HUES64 (cell line): ENCODE results near the gene ELP2.

Experiments
- H3K27ac ChIP-seq: 2 replicates; pipeline ENCODE4 v1.7.0; 2013; ENCODE audit warnings: low read depth, low read length, inconsistent platforms
- H3K27me3 ChIP-seq: 2 replicates; pipeline ENCODE4 v1.6.1; 2013; ENCODE audit warnings: mild to moderate bottlenecking, low read length; ENCODE audit not compliant: insufficient read depth
- H3K36me3 ChIP-seq: 2 replicates; pipeline ENCODE4 v1.6.1; 2013; ENCODE audit warnings: mild to moderate bottlenecking, low read length; ENCODE audit not compliant: insufficient read depth
- H3K4me1 ChIP-seq: 2 replicates; pipeline ENCODE4 v1.6.1; 2013; ENCODE audit warnings: mild to moderate bottlenecking, low read length, moderate library complexity; ENCODE audit not compliant: insufficient read depth
- H3K4me3 ChIP-seq: 2 replicates; pipeline ENCODE4 v1.5.1; 2013; ENCODE audit warnings: mild to moderate bottlenecking, low read length, moderate library complexity
- H3K9ac ChIP-seq: 2 replicates; pipeline ENCODE4 v1.6.1; 2013; ENCODE audit warnings: mild to moderate bottlenecking, low read depth, low read length
- H3K9me3 ChIP-seq: 2 replicates; pipeline ENCODE4 v1.6.1; 2013; ENCODE audit warnings: low read depth, low read length; ENCODE audit not compliant: insufficient read depth
- WGBS: fragments of 150-250, 120-280 bp; methylation state at CpG from one replicate; pipeline ENCODE4 v1.1.7; 2013; ENCODE audit warnings: missing lambda C conversion rate; 5-methylcytosine and 5-hydroxymethylcytosine counted together

Gene ELP2

DNA sequence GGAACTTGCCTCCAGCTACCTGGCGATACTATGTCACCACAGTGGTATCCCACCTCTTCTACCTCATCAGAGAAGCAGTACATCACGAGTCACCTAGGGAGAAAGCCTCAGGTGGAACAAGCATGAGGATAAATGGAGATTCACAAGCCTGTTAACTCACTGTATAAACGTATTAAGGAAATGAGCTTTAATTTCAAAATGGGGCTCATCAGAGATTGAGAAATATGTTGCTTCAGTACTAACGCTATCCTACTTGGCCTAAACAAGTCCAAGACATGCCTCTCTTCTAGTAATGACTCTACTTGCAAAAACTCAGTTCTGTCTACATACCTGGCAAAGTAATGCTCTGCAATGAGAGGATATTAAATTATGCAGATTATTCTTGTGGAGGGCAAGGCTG lies 4.9 kb upstream of the ELP2 start:
- no peaks in the 10 kb centered on the region for H3K4me1 ChIP-seq
- H3K27me3 ChIP-seq: no peaks in the 10 kb centered on the region
- no peak overlapping the region for H3K4me3 ChIP-seq
- peaks cover 69% of the 10 kb centered on the region for H3K36me3 ChIP-seq
- 97% methylated on average over 4 of the region's 4 CpGs for WGBS
- no peaks in the 10 kb centered on the region for H3K9me3 ChIP-seq
- no peak overlapping the region for H3K9ac ChIP-seq
- H3K27ac ChIP-seq: no peak overlapping the region

GRCh38 chr18:36126668-36127067 lies 3.0 kb upstream of the ELP2 start:
- H3K4me3 ChIP-seq: no peak overlapping the region
- H3K9ac ChIP-seq: no peak overlapping the region
- H3K9me3 ChIP-seq: no peaks in the 10 kb centered on the region
- WGBS: 94% methylated on average over 7 of the region's 8 CpGs
- peaks cover 50% of the 10 kb centered on the region for H3K36me3 ChIP-seq
- 0 out of 2 replicates have a peak, but pooled peaks cover 8% of the 10 kb centered on the region for H3K4me1 ChIP-seq
- H3K27ac ChIP-seq: no peak overlapping the region
- no peaks in the 10 kb centered on the region for H3K27me3 ChIP-seq

- H3K36me3 ChIP-seq: peaks cover 37% of the 10 kb centered on the region
- WGBS: 41% methylated on average over 15 of the region's 15 CpGs
- H3K4me3 ChIP-seq: peak overlapping the region; percentile 92
- no peak overlapping the region for H3K27ac ChIP-seq
- H3K4me1 ChIP-seq: 0 out of 2 replicates have a peak, but pooled peaks cover 8% of the 10 kb centered on the region
- no peaks in the 10 kb centered on the region for H3K27me3 ChIP-seq
- H3K9me3 ChIP-seq: no peaks in the 10 kb centered on the region
- H3K9ac ChIP-seq: no peak overlapping the region
Measured at GRCh38 chr18:36127836-36128529, 1.7 kb upstream of the ELP2 start.

DNA sequence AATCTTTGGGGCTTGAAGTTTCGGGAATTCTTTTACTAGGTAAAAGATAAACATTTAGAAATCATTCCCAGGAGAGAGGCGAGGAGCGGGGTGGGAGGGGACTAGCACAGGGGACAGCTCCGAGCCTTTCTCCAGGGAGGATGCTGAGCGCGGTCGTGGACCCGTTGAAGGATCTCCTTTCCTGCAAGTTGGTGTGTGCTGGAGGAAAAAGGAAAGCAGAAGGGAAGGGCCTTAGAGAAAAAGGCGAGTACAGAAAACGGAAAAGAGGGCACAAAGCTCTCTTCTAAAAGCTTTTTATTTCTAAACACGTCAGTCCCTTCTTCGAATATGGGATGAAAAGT lies 1.2 kb upstream of the ELP2 start:
- Histone ChIP-seq H3K4me3 (peak overlapping the region; percentile 92), H3K27ac (no peak overlapping the region), H3K27me3 (no peaks in the 10 kb centered on the region), H3K9ac (peak overlapping the region; percentile 72), H3K36me3 (peaks cover 37% of the 10 kb centered on the region), H3K9me3 (no peaks in the 10 kb centered on the region), H3K4me1 (0 out of 2 replicates have a peak, but pooled peaks cover 8% of the 10 kb centered on the region)
- WGBS: 1% methylated on average over 12 of the region's 12 CpGs

DNA sequence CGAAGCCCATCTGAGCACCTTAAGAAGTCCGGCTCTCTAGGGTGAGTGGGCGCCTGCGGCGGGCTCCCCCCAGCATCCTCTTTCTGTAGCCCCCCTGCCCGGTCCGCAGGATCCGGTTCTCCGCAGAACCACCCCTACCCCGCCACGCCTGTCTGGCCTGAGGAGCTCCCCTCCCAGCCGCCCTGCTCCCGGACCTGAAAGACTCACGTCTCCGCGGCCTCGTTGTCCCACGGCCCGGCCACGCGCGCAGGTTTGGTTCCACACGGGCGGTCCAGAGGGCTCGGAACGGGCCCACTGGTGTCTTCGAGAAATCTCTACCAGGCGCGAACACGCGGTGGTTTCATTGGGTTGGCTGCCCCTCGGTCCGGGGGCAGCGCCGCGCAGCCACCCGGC lies 796 bp upstream of the ELP2 start:
- H3K27me3 ChIP-seq: no peaks in the 10 kb centered on the region
- 0 out of 2 replicates have a peak, but pooled peaks cover 8% of the 10 kb centered on the region for H3K4me1 ChIP-seq
- H3K4me3 ChIP-seq: peak overlapping the region; percentile 92
- peak overlapping the region; percentile 72 for H3K9ac ChIP-seq
- no peaks in the 10 kb centered on the region for H3K9me3 ChIP-seq
- under 1% methylated on average over 37 of the region's 37 CpGs for WGBS
- H3K36me3 ChIP-seq: peaks cover 34% of the 10 kb centered on the region
- H3K27ac ChIP-seq: no peak overlapping the region

DNA sequence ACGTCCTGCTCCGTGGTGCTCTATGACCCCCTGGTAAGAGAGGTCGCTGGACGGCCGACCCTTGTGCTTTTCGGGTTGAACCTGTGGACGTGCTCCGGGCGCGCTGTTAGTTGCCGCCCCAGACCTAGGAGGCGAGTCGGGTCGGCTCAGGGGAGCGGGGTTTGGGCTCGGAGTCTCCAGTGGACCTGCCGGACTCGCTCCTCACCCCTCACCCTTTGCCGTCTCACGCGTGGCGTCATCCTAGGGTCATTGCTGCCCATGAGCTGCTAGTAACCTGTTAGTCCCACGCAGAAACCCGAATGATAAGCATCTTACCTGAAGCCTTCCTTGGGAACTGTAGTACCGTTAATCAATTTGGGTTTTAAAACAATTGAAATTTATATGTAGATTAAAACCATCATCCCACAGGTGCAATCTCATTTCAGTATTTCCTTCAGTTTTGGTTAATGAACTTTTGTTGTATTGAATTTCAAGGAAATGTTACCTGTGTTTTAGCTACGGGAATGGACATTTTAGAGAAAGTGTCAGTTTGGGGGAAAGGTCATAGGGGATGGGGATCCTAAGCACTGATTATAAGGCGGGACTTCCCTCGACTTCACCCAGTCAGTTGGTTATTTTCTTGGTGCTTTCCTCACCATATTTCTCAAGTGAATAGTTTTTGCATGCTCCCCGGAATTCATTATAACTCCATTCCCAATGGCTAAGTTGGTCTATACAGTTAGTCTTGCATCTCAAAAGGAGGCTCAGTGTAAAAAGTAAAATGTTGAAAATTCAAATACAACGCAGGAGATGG lies 536 bp downstream of the ELP2 start:
- peaks cover 34% of the 10 kb centered on the region for H3K36me3 ChIP-seq
- peak overlapping the region; percentile 66; the same call in 1 of the 2 replicates for H3K27ac ChIP-seq
- WGBS: 5% methylated on average over 29 of the region's 30 CpGs
- H3K9me3 ChIP-seq: no peaks in the 10 kb centered on the region
- H3K9ac ChIP-seq: peak overlapping the region; percentile 93
- H3K4me3 ChIP-seq: peak overlapping the region; percentile 92
- H3K4me1 ChIP-seq: 0 out of 2 replicates have a peak, but pooled peaks cover 8% of the 10 kb centered on the region
- H3K27me3 ChIP-seq: no peaks in the 10 kb centered on the region

GRCh38 chr18:36130883-36131653 lies 1.4 kb downstream of the ELP2 start:
- Histone ChIP-seq H3K9me3 (no peaks in the 10 kb centered on the region), H3K27ac (no peak overlapping the region), H3K9ac (peak overlapping the region; percentile 93; the same call in 1 of the 2 replicates), H3K4me1 (0 out of 2 replicates have a peak, but pooled peaks cover 8% of the 10 kb centered on the region), H3K4me3 (peak overlapping the region; percentile 92), H3K27me3 (no peaks in the 10 kb centered on the region), H3K36me3 (peaks cover 35% of the 10 kb centered on the region)
- 93% methylated on average over 26 of the region's 26 CpGs for WGBS

DNA sequence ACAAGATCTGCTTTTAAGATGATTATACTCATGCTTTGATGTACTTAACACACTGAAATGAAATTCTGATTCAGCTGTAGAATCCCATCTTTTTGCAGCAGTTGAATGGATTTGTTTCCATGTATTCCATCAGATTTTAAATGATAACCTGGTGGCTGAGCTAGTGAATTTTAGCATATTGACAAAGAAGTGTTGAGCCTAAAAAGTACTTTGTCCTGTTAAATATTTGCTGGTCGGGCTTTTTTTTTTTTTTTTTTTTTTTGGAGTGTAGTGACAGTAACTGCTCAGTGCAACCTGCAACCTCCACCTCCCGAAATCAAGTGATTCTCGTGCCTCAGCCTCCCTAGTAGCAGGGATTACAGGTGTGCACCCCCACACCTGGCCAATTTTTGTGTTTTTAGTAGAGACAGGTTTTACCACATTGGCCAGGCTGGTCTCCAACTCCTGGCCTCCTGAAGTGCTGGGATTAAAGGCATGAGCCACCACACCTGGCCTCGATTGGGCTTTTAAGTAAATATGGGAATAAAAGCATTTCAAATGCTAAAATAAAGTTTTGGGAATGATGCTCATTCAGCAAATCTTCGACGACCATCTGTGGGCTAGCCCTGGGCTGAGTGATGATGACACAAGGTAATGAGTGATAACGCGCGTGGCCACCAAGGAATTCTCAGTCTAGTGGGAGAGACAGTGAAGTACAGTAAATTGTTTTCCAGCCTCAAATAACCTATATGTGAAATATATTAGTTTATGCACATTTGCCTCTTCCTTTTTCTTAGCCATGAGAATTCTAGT lies 2.2 kb downstream of the ELP2 start:
- no peak overlapping the region for H3K9ac ChIP-seq
- 91% methylated on average over 9 of the region's 9 CpGs for WGBS
- H3K36me3 ChIP-seq: peaks cover 36% of the 10 kb centered on the region
- no peaks in the 10 kb centered on the region for H3K9me3 ChIP-seq
- H3K27ac ChIP-seq: no peak overlapping the region
- H3K4me1 ChIP-seq: 0 out of 2 replicates have a peak, but pooled peaks cover 8% of the 10 kb centered on the region
- peak overlapping the region; percentile 92; the same call in 1 of the 2 replicates for H3K4me3 ChIP-seq
- no peaks in the 10 kb centered on the region for H3K27me3 ChIP-seq

GRCh38 chr18:36132756-36133155 lies 3.1 kb downstream of the ELP2 start:
- WGBS: 76% methylated on average over 2 of the region's 3 CpGs
- H3K9me3 ChIP-seq: no peaks in the 10 kb centered on the region
- H3K27me3 ChIP-seq: no peaks in the 10 kb centered on the region
- H3K4me1 ChIP-seq: 0 out of 2 replicates have a peak, but pooled peaks cover 8% of the 10 kb centered on the region
- H3K27ac ChIP-seq: no peak overlapping the region
- no peak overlapping the region for H3K9ac ChIP-seq
- peaks cover 45% of the 10 kb centered on the region for H3K36me3 ChIP-seq
- no peak overlapping the region; the same call in 1 of the 2 replicates for H3K4me3 ChIP-seq

DNA sequence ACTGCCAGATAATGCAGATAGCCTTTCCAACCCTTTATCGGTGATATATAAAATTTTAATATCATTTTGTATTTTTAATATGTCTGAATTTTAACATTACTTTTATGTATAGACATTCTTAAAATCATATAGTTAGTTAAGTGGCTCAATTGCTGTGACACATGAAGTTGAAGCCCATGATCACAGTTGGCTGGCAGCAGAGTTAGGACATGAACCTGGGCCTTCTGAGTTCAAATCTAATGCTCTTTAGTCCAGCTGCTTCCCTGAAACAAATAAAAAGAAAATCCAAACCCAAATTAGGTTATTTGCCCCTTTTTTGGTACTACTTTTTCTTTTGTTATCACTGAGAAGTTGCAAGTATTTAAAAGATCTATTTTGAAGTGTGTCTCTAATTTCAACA lies 5.6 kb downstream of the ELP2 start:
- Histone ChIP-seq H3K27ac (no peak overlapping the region), H3K27me3 (no peaks in the 10 kb centered on the region), H3K4me1 (0 out of 2 replicates have a peak, but pooled peaks cover 8% of the 10 kb centered on the region), H3K9me3 (no peaks in the 10 kb centered on the region), H3K9ac (no peak overlapping the region), H3K36me3 (peaks cover 69% of the 10 kb centered on the region), H3K4me3 (no peak overlapping the region)
- WGBS: no CpG with 5 or more reads among the region's 1 CpG
